Activated naive CD8-positive, alpha-beta T cell (primary cell): ENCODE results near the gene PKIB.
"Not testable (repeated sequence)": the region's sequence is repeated elsewhere in the genome, so short reads cannot be mapped to it uniquely, and the experiment has no call there.

Experiments
- H3K27ac Mint-ChIP-seq: one replicate; pipeline ENCODE4 v1.8.0; 2021; ENCODE audit warnings: mixed read lengths
- H3K27me3 Mint-ChIP-seq: one replicate; pipeline ENCODE4 v1.8.0; 2021; ENCODE audit warnings: mixed read lengths
- H3K36me3 Mint-ChIP-seq: one replicate; pipeline ENCODE4 v1.8.0; 2021; ENCODE audit warnings: mixed read lengths
- H3K4me1 Mint-ChIP-seq: one replicate; pipeline ENCODE4 v1.8.0; 2021; ENCODE audit warnings: low read depth, mixed read lengths
- H3K4me3 Mint-ChIP-seq: one replicate; pipeline ENCODE4 v1.8.0; 2021; ENCODE audit warnings: mild to moderate bottlenecking, mixed read lengths
- H3K9me3 Mint-ChIP-seq: one replicate; pipeline ENCODE4 v1.8.0; 2021; ENCODE audit warnings: low read depth, mixed read lengths

PKIB gene

DNA sequence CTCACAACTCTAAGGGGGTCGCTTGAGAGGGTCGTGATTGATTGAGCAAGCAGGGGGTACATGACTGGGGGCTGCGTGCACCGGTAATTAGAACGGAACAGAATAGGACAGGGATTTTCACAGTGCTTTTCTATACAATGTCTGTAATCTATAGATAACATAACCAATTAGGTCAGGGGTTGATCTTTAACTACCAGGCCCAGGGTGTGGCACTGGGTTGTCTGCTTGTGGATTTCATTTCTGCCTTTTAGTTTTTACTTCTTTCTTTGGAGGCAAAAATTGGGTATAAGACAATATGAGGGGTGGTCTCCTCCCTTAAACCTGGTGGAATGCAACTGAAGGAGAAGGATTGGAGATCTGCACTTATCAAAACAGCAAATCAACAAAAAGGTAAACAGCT lies 138.7 kb downstream of the PKIB start:
- H3K27me3 Mint-ChIP-seq, H3K4me3 Mint-ChIP-seq, H3K27ac Mint-ChIP-seq, H3K9me3 Mint-ChIP-seq, H3K36me3 Mint-ChIP-seq: not testable (repeated sequence)
- H3K4me1 Mint-ChIP-seq = peaks cover 29% of the 10 kb centered on the region

DNA sequence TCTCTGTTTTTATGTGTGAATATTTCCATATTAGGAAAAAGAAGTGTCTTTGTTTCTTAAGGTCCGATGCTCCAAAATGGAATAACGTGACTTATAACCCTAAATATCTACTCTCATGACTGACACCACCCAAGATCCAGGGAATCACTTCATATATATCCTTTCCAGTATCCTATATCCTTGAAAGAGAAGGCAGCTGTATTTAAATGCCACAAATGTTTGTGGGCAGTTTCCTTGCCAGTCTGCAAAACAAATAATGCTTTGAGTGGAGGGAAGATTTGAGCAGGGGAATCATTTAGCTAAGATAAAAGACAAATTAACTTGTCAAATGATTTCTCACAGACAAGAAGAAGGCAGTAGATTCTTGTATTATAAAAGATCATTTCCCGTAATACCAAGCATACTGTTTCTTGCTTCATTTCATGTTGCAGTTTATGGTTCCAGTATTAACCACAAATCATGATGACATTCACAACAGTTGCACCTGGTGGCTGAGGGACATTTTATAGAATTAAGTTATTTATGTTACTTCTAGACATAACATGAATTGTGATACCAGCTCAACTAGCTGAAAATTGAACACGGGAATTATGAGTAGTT lies 139.3 kb downstream of the PKIB start:
- Mint-ChIP-seq H3K27me3 (no peaks in the 10 kb centered on the region), H3K4me3 (no peak overlapping the region), H3K4me1 (peaks cover 29% of the 10 kb centered on the region), H3K9me3 (no peaks in the 10 kb centered on the region), H3K27ac (peak overlapping the region; percentile 10), H3K36me3 (peaks cover 3% of the 10 kb centered on the region)

- H3K9me3 Mint-ChIP-seq = no peaks in the 10 kb centered on the region
Observed at GRCh38 chr6:122751326-122751725, 141.1 kb downstream of the PKIB start.

DNA sequence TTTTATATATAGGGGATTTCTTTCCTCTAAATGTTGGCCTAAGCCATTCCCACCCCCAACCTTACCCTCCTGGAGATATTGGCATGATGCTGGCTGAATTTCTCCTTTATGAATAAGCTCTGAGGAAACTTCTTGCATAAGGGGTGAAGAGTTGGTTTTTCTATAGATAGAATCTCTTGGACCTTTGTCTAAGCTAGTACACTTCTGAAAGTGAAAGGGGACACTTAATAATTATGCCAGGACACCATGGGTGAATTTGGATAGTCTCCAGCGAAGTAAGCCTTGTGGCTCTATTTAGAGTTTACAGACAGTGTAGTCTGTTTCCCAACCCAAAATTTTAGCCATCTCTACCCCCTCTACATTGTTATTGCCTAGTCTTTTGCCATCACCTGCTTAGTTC lies 142.3 kb downstream of the PKIB start:
- Mint-ChIP-seq H3K36me3 (peaks cover 3% of the 10 kb centered on the region), H3K27me3 (no peaks in the 10 kb centered on the region), H3K9me3 (no peaks in the 10 kb centered on the region), H3K4me1 (peaks cover 33% of the 10 kb centered on the region), H3K27ac (no peak overlapping the region), H3K4me3 (no peak overlapping the region)

More at GRCh38 chr6:122751326-122751725, 141.1 kb downstream of the PKIB start:
- Mint-ChIP-seq H3K36me3 (peaks cover 3% of the 10 kb centered on the region), H3K4me1 (peaks cover 33% of the 10 kb centered on the region), H3K27ac (peak overlapping the region; percentile 89), H3K4me3 (peak overlapping the region; percentile 33), H3K27me3 (no peaks in the 10 kb centered on the region)

DNA sequence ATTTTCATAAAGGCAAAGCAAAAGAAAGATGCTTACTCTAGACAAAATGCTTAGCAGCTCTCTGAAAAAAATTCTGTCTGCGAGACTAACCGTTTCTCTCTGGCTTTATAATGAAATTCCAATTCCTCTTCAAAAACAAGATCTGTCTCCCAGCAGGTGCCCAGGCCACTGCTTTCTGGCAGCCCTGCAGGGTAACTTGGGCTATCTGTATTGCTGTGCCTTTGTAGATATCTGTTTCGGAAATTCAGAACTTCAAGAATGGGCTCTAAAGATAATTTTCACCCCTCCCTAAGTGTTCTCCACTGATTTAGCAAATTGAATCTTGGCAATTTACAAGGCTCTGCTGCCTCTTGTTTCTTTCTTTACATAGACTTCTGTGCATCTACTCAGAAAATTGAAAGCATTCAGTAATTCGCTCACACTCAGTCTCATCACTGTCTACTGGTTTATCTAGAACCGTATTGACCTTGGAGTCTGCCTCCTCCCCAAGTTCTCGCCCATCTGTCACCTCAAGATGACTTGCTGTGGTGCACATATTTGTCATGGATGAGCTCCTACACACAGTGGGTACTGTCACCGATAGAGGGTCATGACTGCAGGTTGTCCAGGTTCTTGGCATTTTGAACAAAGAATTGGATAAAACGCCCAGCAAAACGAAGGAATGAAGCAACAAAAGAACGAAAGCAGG lies 142.9 kb downstream of the PKIB start:
- Mint-ChIP-seq H3K36me3 (peaks cover 3% of the 10 kb centered on the region), H3K4me3 (no peak overlapping the region), H3K9me3 (no peaks in the 10 kb centered on the region), H3K27me3 (no peaks in the 10 kb centered on the region), H3K27ac (no peak overlapping the region), H3K4me1 (peaks cover 33% of the 10 kb centered on the region)

- Mint-ChIP-seq H3K4me1 (peaks cover 33% of the 10 kb centered on the region), H3K27me3 (no peaks in the 10 kb centered on the region), H3K27ac (no peak overlapping the region), H3K4me3 (no peak overlapping the region), H3K9me3 (no peaks in the 10 kb centered on the region), H3K36me3 (peaks cover 3% of the 10 kb centered on the region)
Observed at GRCh38 chr6:122753688-122754056, 143.5 kb downstream of the PKIB start.

DNA sequence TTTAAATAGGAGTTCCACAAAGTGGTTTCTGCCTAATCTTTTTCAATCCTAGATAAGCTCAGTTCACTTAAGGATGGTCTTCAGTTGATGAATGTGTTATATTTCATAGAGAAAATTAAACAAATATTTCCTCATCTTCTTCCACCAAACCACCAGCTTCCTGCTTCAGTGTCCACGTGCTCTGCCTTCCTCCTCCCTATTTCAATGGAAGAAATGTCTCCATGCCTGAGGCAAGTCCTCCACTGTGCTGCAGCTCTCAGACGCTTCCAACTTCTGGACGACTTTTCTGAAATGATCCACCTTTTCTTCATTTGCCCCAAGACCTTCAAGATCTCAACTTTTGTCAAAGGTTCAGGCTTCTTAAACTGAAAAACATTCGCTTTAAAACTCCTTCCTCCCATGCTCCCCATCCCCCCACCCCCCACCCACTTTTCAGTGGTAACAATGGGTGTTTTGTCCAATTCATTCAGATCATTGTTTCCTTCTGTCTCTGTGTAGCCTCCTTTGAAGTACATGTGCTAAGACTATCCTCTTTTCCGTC lies 144.1 kb downstream of the PKIB start:
- Mint-ChIP-seq H3K27ac (no peak overlapping the region), H3K27me3 (no peaks in the 10 kb centered on the region), H3K4me3 (no peak overlapping the region), H3K4me1 (peaks cover 37% of the 10 kb centered on the region), H3K9me3 (no peaks in the 10 kb centered on the region), H3K36me3 (peaks cover 3% of the 10 kb centered on the region)

DNA sequence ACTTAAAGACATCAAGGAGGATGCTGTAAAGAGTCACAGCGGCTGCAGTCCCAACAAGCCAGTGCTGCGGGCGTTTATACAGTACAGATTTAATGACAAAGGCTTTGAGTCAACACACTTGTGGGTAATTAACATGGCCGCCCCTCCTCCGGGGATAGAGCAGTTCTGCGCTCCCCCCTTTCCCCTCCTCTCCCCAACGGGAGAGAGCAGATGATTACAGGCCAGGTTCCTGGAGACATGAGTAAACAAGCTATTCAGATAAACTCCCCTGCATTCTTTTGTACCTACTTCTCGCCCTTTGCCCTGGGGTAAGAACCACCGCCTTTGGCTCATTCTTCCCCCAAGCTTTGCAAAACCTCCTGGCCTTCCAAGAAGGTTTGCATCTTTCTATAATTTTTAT lies 145.7 kb downstream of the PKIB start:
- no peak overlapping the region for H3K4me3 Mint-ChIP-seq
- no peaks in the 10 kb centered on the region for H3K27me3 Mint-ChIP-seq
- peaks cover 34% of the 10 kb centered on the region for H3K4me1 Mint-ChIP-seq
- no peak overlapping the region for H3K27ac Mint-ChIP-seq
- no peaks in the 10 kb centered on the region for H3K36me3 Mint-ChIP-seq
- no peaks in the 10 kb centered on the region for H3K9me3 Mint-ChIP-seq

DNA sequence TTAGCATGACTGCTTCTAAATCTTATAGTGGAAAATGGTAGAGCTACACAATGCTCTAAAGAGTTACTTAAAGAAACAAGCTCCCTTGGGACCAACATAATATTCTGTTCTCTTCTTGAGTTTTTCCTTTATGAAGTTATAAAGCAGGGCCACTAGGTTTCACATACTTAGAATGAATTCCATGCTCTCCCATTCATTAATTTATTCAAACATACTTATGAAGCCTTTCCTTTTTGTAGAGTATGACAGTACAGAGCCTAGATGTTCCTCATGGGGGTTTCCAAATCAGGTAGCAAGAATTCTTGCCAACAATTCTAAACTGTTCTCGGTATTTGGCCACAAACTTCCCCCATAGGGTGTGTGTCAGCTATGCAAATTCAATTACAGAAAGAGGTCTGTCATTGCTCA lies 148.7 kb downstream of the PKIB start:
- Mint-ChIP-seq H3K36me3 (no peaks in the 10 kb centered on the region), H3K9me3 (no peaks in the 10 kb centered on the region), H3K4me1 (peaks cover 10% of the 10 kb centered on the region), H3K27ac (peak overlapping the region; percentile 46), H3K4me3 (no peak overlapping the region), H3K27me3 (no peaks in the 10 kb centered on the region)

- Mint-ChIP-seq H3K27ac (no peak overlapping the region), H3K9me3 (no peaks in the 10 kb centered on the region), H3K36me3 (no peaks in the 10 kb centered on the region), H3K27me3 (no peaks in the 10 kb centered on the region), H3K4me1 (peaks cover 6% of the 10 kb centered on the region), H3K4me3 (no peak overlapping the region)
Observed at GRCh38 chr6:122760330-122760729, 150.1 kb downstream of the PKIB start.

- no peaks in the 10 kb centered on the region for H3K4me1 Mint-ChIP-seq
- peaks cover 10% of the 10 kb centered on the region for H3K27me3 Mint-ChIP-seq
- no peak overlapping the region for H3K4me3 Mint-ChIP-seq
- H3K9me3 Mint-ChIP-seq = no peaks in the 10 kb centered on the region
- no peak overlapping the region for H3K27ac Mint-ChIP-seq
- H3K36me3 Mint-ChIP-seq = no peaks in the 10 kb centered on the region
Observed at GRCh38 chr6:122766256-122766655, 156.1 kb downstream of the PKIB start.

GRCh38 chr6:122770835-122771601 lies 160.8 kb downstream of the PKIB start:
- H3K36me3 Mint-ChIP-seq = no peaks in the 10 kb centered on the region
- H3K27ac Mint-ChIP-seq = no peak overlapping the region
- no peak overlapping the region for H3K4me3 Mint-ChIP-seq
- peaks cover 14% of the 10 kb centered on the region for H3K27me3 Mint-ChIP-seq
- H3K9me3 Mint-ChIP-seq = peaks cover 5% of the 10 kb centered on the region
- no peaks in the 10 kb centered on the region for H3K4me1 Mint-ChIP-seq

DNA sequence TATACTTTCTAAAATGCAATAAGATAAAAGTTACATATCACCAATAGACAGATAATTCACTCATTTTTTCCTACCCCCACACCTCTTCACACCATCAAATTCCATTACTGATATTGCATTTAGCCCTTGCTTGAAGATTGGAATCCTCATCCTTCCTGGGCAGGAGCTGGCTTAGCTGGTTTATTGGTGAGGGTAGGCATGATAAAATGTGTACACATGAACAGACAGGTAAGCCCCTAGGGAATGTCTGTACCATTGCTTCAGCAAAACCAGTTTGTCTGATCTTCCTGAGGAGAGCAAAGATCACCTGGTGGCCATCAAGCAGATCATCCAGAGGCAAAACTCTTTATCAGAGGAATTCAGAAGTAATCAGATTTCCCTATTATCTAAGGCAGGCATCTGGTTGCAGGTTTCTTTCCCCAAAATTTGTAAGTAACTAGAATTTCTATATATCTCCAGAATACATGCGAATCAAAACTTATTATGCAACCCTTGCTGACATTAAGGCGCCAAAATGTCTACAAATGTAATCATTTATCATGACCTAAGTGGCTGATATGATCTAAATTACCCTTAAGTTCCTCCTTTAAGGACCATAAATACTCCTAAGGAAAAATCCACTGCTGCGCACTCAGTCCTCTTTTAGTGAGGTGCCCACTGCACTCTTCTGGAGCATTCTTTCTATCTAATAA lies 162.7 kb downstream of the PKIB start:
- H3K4me3 Mint-ChIP-seq = no peak overlapping the region
- no peak overlapping the region for H3K27ac Mint-ChIP-seq
- H3K4me1 Mint-ChIP-seq = no peaks in the 10 kb centered on the region
- peaks cover 9% of the 10 kb centered on the region for H3K27me3 Mint-ChIP-seq
- H3K9me3 Mint-ChIP-seq = peaks cover 8% of the 10 kb centered on the region
- H3K36me3 Mint-ChIP-seq = no peaks in the 10 kb centered on the region
